Smooth muscle cell (in vitro differentiated cells): ENCODE results near the gene LRRFIP2. TPM values are rescaled to one million over a fixed set of nuclear protein-coding genes. Genes with fewer than 3 reads are reported as not detected.

ENCODE experiments used
- DNase-seq: peaks from one replicate; lab custom pipeline; 2025; ENCODE audit not compliant: unreplicated experiment; lab: John Stamatoyannopoulos, UW
- H2AFZ ChIP-seq: fragments of 200-600 bp; sonication (generic); 2 replicates; pipeline ENCODE4 v1.6.0; 2016; ENCODE audit warnings: antibody characterized with exemption, low read depth, mild to moderate bottlenecking
- H3F3A ChIP-seq: fragments of 200-600 bp; sonication (generic); 2 replicates; pipeline ENCODE4 v1.6.0; 2017; ENCODE audit warnings: antibody characterized with exemption, low read depth
- H3K27ac ChIP-seq: fragments of 200-600 bp; sonication (generic); 2 replicates; pipeline ENCODE4 v1.5.1; 2016; ENCODE audit warnings: low read depth, mild to moderate bottlenecking
- H3K27me3 ChIP-seq: fragments of 200-600 bp; sonication (generic); 2 replicates; pipeline ENCODE4 v1.6.1; 2016; ENCODE audit warnings: low read depth, mild to moderate bottlenecking
- H3K36me3 ChIP-seq: fragments of 200-600 bp; sonication (generic); 2 replicates; pipeline ENCODE4 v1.5.1; 2016; ENCODE audit warnings: low read depth
- H3K4me1 ChIP-seq: fragments of 200-600 bp; sonication (generic); 2 replicates; pipeline ENCODE4 v1.5.1; 2016; ENCODE audit warnings: low read depth
- H3K4me2 ChIP-seq: fragments of 200-600 bp; sonication (generic); 2 replicates; pipeline ENCODE4 v1.6.0; 2016; ENCODE audit warnings: mild to moderate bottlenecking
- H3K4me3 ChIP-seq: fragments of 200-600 bp; sonication (generic); 2 replicates; pipeline ENCODE4 v1.5.1; 2016; ENCODE audit warnings: mild to moderate bottlenecking
- H3K79me2 ChIP-seq: fragments of 200-600 bp; sonication (generic); 2 replicates; pipeline ENCODE4 v1.6.0; 2016; ENCODE audit warnings: low read depth, mild to moderate bottlenecking
- H3K9ac ChIP-seq: fragments of 200-600 bp; sonication (generic); 2 replicates; pipeline ENCODE4 v1.6.0; 2016; ENCODE audit warnings: low read depth
- H3K9me3 ChIP-seq: fragments of 200-600 bp; sonication (generic); replicated peaks from 2 replicates; pipeline ENCODE4 v1.5.1; 2016; ENCODE audit warnings: low read depth
- H4K20me1 ChIP-seq: fragments of 200-600 bp; sonication (generic); 2 replicates; pipeline ENCODE4 v1.6.0; 2016; ENCODE audit warnings: low read depth
- CTCF ChIP-seq: fragments of 200-600 bp; sonication (generic); IDR thresholded peaks from 2 replicates; pipeline ENCODE4 v1.5.1; 2017; ENCODE audit warnings: borderline replicate concordance, mild to moderate bottlenecking, antibody characterized with exemption; ENCODE audit not compliant: insufficient read depth, poor library complexity, severe bottlenecking
- WGBS: methylation state at CpG from one replicate; pipeline ENCODE4 v1.1.7; 2016; ENCODE audit warnings: low lambda C conversion rate; 5-methylcytosine and 5-hydroxymethylcytosine counted together
- polyA plus RNA-seq: library from polyadenylated mRNA; unstranded; fragments of >200 nt; fragmentation: Nextera tagmentation; extraction: Ambion mirVana; gene quantifications from 2 replicates; pipeline ENCODE4 v1.2.1, GENCODE V29; 2016
- total RNA-seq: library from RNA; depleted of rRNA; stranded (reverse); fragments of >200 nt; gene quantifications from 2 replicates; pipeline ENCODE4 v1.2.3, GENCODE V29; 2014

Gene LRRFIP2
- total and polyA plus RNA-seq, 2 experiments from 2014 or later: 25.6 to 34.6 TPM

- no peak for TF ChIP-seq CTCF
- Histone ChIP-seq H3K9ac (no peak overlapping the region), H2AFZ (no peak overlapping the region), H3K27ac (no peak overlapping the region), H3F3A (no peaks in the 10 kb centered on the region), H4K20me1 (no peaks in the 10 kb centered on the region), H3K79me2 (peaks cover 3% of the 10 kb centered on the region), H3K4me1 (no peaks in the 10 kb centered on the region), H3K36me3 (no peaks in the 10 kb centered on the region), H3K9me3 (no peaks in the 10 kb centered on the region), H3K4me2 (no peak overlapping the region), H3K4me3 (no peak overlapping the region), H3K27me3 (no peaks in the 10 kb centered on the region)
- 94% methylated on average over 2 of the region's 2 CpGs for WGBS
- DNase-seq: no peak
Observed at GRCh38 chr3:37118163-37118562, 56.2 kb downstream of the LRRFIP2 start.

- H3K9me3 ChIP-seq: no peaks in the 10 kb centered on the region
- H3F3A ChIP-seq: no peaks in the 10 kb centered on the region
- TF ChIP-seq CTCF: no peak
- DNase-seq: no peak
- no peaks in the 10 kb centered on the region for H3K27me3 ChIP-seq
- H3K27ac ChIP-seq: no peak overlapping the region
- H3K4me3 ChIP-seq: no peak overlapping the region
- no peak overlapping the region for H3K4me2 ChIP-seq
- H4K20me1 ChIP-seq: no peaks in the 10 kb centered on the region
- no peak overlapping the region for H3K9ac ChIP-seq
- peaks cover 1% of the 10 kb centered on the region for H3K79me2 ChIP-seq
- H3K36me3 ChIP-seq: no peaks in the 10 kb centered on the region
- H3K4me1 ChIP-seq: no peaks in the 10 kb centered on the region
- H2AFZ ChIP-seq: no peak overlapping the region
Observed at GRCh38 chr3:37117548-37117947, 56.8 kb downstream of the LRRFIP2 start.

GRCh38 chr3:37116998-37117397 is 57.4 kb downstream of the LRRFIP2 start:
- Histone ChIP-seq H3K79me2 (no peaks in the 10 kb centered on the region), H4K20me1 (no peaks in the 10 kb centered on the region), H3K4me3 (no peak overlapping the region), H2AFZ (no peak overlapping the region), H3K9ac (no peak overlapping the region), H3F3A (no peaks in the 10 kb centered on the region), H3K27me3 (no peaks in the 10 kb centered on the region), H3K4me2 (no peak overlapping the region), H3K9me3 (no peaks in the 10 kb centered on the region), H3K27ac (no peak overlapping the region), H3K36me3 (no peaks in the 10 kb centered on the region), H3K4me1 (no peaks in the 10 kb centered on the region)
- DNase-seq: no peak
- 100% methylated on average over 1 of the region's 1 CpG for WGBS
- TF ChIP-seq CTCF: no peak

GRCh38 chr3:37115446-37115845 is 58.9 kb downstream of the LRRFIP2 start:
- no peak overlapping the region for H2AFZ ChIP-seq
- no peaks in the 10 kb centered on the region for H3K4me1 ChIP-seq
- WGBS: 86% methylated on average over 2 of the region's 2 CpGs
- no peaks in the 10 kb centered on the region for H3K79me2 ChIP-seq
- H3K27ac ChIP-seq: peak overlapping the region; percentile 80
- H3K36me3 ChIP-seq: no peaks in the 10 kb centered on the region
- no peak overlapping the region for H3K4me3 ChIP-seq
- H3K9ac ChIP-seq: peak overlapping the region; percentile 14
- TF ChIP-seq CTCF: no peak
- peak overlapping the region; percentile 7 for H3K4me2 ChIP-seq
- no peak for DNase-seq
- no peaks in the 10 kb centered on the region for H3F3A ChIP-seq
- H3K9me3 ChIP-seq: no peaks in the 10 kb centered on the region
- H4K20me1 ChIP-seq: no peaks in the 10 kb centered on the region
- no peaks in the 10 kb centered on the region for H3K27me3 ChIP-seq
